ENCODE measurements around the gene IYD.
"Not testable (repeated sequence)": the region's sequence is repeated elsewhere in the genome, so short reads cannot be mapped to it uniquely, and the experiment has no call there.

Gene IYD

DNA sequence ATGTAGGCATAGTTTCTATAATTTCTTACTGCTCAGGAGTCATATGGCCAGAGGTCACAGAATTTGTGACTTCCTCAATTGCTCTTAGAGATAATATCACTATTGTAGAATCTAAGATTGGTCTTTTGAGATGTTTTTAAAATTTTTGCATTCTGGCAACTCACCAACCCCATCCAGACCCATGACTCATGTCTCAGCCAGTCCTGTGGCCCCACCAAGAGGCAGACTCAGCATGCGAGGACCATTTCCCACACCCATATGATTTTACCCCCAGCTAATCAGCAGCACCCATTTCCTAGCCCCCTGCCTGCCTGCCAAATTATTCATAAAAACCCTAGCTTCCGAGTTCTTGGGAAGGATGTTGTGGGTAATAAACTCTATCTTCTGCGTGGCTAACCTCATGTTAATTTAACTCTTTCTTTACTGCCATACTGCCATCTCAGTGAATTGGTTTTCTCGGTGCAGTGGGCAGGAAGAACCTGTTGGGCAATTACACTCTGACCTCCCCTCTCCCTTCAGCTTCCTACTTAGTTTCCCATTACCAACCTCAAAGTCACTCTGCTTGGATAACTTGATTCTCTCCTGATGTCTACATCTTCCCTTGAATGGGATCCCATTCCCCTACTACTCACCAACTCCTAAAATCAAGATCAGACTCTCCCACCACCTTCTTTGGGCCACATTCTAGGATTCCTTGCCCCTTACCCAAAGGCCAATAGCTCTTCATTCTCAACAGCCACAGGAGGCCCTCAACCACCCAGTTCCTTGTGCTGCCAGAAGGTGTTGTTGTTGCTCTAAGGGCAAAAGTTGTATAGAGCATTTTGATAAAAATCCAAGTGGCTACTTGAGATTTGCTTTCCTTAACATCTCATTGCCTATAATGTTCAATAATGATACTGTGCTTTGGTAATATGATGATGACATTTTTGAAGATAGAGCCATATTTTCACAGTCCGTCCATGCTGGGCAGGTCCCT is 16.2 kb upstream of the IYD start:
- peak; percentile 6 for DNase-seq (ENCODE audit: low read depth, low spot score)

DNA sequence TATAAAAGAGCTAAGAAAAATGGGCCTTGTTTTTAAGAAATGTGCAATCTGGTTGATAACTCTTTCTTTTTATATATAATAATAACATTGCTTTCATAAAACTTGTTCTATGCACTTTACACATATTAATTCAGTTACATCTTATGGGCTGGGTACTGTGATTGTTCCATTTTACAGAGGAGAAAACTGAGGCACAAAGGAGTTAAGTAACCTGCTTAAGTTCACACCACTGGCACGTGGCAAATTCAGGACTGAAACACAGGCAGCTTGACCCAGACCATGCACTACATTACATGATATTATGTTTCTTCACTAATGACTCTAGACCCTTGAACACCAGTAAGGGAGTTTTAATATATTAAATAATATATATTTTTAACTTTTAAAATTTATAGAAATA is 15.4 kb upstream of the IYD start:
- DNase-seq (ENCODE audit: low read depth, low spot score): no peak

DNA sequence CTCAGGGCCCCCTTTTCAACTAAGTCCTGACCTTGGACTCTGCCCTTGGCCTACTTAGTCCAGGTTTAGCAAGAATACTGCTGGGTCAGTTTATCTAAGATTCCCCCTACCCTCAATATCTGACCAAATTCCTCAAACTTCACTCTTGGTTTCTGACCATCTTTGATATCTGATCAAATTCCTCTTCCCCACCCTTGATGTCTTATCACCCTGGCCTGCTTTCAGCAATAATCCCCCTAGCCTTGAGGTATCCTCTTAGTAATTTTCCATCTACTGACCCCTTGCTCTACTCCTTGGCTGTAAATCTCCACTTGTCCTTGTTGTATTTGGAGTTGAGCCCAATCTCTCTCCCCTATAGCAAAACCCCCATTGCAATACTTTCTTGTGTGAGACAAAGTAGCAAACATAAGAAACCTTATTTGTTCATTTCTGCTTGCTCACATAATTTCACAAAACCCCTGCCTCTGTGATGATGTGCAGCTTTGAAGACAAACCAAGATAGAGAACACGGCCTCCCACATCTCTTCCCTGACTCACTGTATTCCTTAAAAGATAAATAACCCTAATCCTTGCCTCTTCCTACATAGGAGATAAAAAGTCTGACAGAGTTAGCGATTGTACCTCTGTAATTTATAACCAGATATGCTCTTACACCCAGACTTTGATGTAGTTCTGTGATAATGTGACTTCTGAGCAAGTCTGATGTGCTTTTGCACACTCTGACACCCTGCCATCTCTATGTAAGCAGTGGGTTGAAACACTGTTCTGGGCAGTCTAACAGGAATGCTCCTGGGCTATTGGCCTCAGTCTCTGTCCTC is 13.8 kb upstream of the IYD start:
- no peak for DNase-seq (ENCODE audit: low read depth, low spot score)

DNA sequence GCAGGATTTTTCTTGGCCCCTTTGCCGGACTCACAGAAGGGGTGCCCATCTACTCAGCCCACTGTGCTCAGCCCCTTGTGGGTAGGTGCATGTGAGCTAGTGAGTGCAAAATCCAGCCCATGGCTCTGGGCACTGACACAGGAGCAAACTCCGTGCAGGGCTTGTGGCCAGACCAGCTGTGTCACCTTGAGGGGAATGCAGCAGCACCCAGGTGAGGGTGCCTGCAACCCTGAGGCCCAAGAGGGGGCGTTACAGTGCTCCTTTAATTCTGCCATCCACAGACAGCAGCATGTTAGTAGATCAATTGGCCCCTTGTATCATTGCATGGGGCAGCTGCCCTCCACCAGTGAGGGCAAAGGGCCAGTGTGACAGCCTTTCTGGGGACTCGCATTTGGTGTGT is 12.9 kb upstream of the IYD start:
- DNase-seq (ENCODE audit: low read depth, low spot score): no peak

DNA sequence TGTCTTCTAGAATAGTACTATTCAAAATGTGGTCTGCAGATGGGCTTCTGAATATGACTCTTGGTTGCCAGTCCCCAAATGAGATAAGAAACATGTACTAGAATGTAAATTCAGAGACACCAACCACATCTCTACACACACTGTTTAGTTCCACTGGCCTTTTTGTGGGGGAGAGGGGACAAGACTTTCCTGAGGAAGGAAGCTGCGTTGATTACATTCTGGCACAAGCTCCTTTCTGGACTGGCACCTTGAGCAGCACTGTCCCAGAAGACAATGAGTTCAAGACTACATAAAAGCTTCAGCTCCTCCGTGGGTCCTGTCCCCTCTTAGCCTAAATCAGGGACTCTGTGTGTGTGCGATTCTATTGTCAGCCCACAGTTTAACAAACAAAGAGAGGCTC is 6.9 kb upstream of the IYD start:
- DNase-seq (ENCODE audit: low read depth, low spot score): no peak

DNA sequence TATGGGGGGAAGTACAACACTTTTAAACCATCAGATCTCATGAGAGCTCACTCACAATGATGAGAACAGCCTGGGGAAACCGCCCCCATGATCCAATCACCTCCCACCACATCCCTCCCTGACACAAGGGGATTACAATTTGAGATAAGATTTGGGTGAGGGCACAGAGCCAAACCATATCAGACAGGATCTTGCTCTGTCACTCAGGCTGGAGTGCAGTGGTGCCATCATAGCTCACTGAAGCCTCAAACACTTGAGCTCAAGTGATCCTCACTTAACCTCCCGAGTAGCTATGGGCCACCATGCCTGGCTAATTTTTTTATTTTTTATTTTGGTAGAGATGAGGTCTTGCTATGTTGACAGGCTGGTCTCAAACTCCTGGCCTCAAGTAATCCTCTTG is 5.1 kb upstream of the IYD start:
- DNase-seq (ENCODE audit: low read depth, low spot score): no peak

DNA sequence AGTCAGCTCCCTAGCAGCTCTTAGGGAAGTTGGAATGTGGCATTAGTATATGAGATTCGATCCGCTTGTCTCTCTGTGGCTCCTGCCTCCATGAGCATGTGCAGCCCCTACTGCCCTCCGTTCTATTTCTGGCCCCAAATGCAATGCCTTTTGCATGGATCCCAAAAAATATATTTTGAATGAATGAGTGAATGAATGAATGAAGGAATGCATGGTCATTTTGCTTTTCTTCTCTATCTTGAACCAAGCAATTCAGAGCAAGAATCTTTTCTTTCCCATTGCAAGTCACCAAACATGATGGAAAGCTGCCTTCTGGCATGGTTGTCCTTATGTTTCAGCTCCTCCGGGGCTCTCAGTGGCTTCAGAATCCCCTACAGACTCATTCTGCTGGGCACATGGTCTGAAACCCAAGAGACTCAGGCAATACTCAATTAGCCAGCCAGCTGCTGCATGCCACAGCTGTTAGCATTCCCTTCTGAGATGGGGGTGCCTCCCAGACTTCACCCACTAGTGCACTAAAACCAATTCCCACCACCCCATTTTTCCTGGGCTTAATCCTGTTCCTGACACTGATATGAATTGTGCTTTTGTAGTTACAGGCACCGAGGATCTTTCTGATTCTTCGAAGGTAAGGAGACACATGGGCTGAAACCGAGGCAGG is 2.6 kb upstream of the IYD start:
- no peak for DNase-seq (ENCODE audit: low read depth, low spot score)

DNA sequence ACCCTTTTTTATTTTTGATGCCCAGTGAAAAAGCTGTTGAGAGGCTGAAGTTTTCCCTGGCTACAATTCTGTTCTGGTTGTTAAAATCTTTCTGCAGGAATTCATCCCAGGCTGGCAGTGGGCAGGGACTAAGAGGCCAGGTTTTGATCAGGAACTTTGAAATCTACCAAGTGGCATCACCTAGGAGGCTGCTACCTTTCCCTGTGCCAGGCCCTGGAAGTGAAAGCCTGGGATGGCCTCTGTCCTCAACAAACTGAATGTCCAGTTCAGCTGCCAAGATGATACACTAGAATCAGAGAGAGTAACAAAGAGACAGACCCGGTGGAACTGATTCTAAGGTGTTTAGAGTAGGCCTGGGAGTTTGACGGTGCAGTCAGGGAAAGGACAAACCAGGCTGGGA is 596 bp downstream of the IYD start:
- DNase-seq (ENCODE audit: low read depth, low spot score): no peak

DNA sequence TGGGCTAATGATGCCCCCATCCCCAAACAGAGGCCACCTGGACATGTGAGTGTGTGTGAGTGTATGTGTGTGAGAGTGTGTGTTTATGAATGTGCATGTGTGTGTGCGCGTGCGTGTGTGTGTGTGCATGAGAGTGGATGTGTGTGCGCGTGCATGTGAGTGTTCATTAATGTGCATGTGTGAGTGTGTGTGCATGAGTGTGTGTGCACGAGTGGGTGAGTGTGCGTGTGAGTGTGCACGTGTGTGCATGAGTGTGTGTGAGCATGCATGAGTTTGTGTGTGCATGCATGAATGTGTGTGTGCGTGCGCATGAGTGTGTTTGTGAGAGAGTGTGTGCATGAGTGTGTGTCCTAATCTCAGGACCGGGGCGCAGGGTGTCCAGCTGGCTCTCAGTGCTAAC is 1.3 kb downstream of the IYD start:
- no peak for DNase-seq (ENCODE audit: low read depth, low spot score)

DNA sequence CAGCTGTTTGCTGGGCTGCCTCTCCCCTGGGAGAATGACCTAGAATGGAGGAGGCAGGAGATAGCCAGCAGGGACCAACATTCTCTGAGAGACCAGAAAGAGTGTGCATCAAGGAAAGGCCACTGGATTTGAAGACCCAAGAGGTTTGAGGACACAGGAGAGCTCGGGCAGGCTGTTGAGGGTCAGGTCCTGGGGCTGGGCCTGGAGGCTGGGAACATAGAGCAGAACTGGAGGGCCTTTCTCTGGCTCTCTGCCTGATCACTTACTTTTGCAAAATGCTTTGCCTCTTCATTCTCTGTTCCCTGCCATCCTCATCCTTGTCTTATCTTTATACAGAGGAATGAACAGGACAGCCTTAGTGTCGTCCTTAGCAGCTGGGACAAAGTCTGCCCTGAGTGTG is 2.5 kb downstream of the IYD start:
- no peak for DNase-seq (ENCODE audit: low read depth, low spot score)

DNA sequence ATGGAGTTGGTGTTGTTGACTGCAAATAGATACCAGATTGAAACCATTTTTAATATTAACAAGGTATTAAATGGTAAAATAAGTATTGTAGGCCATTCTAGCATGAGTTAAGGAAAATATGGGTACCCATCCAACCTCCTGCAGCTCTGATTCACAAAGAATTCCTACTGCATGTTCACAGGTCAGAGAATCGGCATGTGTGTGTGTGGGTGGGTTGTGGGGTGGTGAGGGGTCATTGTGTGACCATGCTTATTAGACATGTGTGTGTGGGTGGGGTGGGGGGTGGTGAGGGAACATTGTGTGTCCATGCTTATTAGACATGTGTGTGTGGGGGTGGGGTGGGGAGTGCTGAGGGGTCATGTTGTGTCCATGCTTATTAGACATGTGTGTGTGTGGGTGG is 3.2 kb downstream of the IYD start:
- DNase-seq (ENCODE audit: low read depth, low spot score): no peak

DNA sequence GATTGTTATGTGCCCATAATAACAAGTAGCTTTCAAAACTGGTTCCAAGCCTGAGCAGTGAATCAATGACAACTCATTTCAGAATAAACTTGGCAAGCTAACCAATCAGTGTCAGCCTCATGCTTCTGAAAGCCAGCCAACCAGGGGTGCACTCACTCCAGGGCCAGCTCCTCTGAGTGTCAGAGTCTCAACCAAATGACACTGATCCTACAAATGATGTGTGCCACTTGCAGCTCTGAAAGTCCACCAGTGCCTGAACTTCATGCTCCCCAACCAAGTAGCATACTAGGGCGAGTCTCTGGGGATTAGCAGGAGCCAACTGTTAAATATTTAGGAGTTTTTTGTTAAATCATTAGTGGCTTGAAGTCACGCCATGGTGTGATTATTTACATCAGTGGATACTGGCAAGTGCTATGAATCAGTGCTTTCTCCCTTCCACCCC is 4.5 kb downstream of the IYD start:
- DNase-seq (ENCODE audit: low read depth, low spot score): no peak

DNA sequence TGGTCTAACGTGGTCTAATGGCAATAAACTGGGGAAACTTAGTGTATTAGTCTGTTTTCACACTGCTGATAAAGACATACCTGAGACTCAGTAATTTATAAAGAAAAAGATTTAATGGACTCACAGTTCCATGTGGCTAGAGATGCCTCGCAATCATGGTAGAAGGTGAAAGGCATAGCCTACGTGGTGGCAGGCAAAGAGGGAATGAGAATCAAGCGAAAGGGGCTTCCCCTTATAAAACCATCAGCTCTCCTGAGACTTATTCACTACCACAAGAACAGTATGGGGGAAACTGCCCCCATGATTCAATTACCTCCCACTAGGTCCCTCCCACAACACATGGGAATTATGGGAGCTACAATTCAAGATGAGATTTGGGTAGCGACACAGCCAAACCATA is 5.5 kb downstream of the IYD start:
- not testable (repeated sequence) for DNase-seq (ENCODE audit: low read depth, low spot score)

DNA sequence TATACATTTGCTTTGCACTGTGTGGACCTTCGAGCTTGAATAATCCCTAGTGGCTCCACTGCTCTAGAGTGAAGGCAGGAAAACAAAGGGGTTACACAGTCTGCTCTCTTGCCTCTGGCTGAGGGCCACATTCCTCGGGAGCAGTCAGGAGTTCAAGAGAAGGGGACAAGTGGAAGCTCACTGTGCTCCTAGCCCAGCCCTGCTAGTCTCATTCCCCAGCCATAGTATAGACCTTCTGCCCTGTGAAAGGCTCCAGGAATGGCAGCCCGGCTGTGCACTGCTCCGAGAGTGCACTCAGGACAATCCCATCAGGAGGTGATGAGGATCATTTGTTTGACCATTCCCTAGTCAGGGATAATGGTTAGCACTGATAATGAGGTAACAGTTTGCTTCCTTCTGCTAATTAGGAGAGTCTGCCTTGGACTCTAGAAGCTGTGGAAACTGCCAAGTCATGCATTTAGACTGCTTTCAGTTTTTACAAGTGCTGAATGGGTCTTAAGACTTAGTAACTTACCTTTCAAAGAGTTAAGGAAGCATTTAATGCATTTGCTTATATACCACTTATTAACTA is 8.5 kb downstream of the IYD start:
- no peak for DNase-seq (ENCODE audit: low read depth, low spot score)

DNA sequence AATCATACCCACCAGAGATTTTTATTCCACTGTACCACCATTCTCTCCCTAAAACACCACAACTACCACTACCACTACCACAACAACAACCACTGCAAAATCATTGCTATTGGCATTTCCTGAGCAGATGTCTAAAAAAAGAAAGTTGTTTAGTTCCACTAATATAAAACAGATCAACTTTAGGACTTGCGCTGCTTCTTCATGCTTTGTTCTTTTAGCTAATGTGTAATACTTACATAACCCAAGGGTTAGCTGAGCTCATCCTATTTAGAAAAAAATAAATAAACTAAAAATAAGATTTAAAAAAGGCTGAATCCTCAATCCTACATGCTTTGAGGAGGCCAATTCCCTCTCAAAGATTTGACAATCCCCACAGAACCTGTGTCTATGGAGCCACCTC is 11.4 kb downstream of the IYD start:
- DNase-seq (ENCODE audit: low read depth, low spot score): peak; percentile 13

DNA sequence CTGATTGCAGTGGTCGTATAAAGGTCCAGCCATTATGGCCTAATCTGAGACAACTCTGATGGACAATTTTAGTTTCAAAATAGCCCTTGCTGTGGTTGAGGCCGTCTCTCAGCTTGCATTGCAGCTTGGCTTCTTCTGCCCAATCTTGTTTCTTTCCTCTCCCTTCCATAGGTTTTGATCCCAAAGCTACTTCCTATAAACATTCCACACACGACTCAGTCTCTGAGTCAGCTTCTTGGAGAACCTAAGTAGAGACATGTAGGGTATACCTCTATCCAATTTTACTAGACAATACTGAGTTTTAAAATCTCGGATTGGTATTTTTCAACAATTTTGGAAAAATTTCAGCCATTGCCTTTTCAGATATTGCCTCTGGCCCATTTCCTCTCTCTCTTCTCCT is 13.4 kb downstream of the IYD start:
- no peak for DNase-seq (ENCODE audit: low read depth, low spot score)

DNA sequence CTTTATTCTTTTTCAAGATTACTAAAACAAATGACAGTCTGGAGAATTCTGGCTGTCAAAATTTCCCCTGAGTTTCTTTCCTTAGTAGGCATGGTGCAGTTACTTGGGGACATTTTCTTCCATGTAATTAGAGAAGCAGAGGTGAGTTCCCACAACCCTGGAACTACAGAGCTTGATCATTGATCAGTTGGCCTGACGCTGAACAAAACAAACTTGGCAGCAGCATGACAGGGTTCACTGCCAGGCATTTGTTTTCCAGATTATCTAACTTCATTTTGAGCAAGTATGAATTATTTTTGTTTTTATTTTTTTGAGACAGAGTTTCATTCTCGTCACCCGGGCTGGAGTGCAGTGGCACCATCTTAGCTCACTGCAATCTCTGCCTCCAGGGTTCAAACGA is 22.6 kb downstream of the IYD start:
- no peak for DNase-seq (ENCODE audit: low read depth, low spot score)

DNA sequence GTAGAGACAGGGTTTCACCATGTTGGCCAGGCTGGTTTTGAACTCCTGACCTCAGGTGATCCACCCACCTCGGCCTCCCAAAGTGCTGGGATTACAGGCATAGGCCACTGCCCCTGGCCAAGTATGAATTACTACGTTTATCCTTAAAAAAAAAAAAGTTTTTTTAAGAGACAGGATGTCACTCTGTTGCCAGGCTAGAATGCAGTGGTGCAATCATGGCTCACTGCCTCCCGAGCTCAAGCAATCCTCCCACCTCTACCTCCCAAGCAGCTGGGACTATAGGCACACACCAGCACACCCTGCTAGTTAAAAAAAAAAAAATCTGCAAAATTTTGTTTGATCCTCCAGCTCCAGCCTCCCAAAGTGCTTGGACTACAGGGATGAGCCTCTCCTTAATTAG is 23.1 kb downstream of the IYD start:
- no peak for DNase-seq (ENCODE audit: low read depth, low spot score)

DNA sequence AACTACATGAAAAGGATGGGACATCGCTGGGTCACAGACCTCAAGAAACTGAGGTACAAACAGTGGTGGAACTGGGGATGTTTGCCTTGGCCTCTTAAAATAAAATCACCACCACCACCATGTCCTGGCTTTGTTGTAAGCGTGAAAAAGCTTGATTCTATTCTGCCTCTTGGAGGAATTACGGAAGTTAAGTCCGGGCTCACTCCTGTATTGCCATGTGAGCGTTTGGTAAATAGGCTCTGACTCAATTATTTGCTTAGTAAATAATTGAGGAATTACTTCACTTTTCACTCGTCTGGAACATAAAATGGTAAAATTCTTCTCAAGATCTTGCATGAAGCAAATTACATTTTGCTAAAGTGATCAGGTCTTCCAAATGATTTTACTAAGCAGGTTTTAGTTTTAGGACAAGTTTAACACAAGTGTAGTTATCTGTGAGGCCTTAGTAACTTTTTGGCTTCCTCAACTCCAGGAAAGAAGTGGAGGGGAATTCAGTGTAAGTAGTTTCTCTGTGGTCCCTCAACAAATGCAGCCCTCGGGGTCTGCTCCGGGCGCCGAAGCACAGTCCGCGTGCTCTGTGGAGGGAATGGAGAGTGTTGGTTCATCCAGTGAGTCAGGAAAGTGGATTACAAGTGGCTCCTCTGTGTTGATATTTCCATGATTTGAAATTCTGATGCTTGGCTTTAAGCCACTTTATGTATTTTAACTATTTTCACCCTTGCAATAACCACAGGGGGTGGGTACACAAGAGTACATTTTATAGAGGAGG is 23.8 kb downstream of the IYD start:
- no peak for DNase-seq (ENCODE audit: low read depth, low spot score)

DNA sequence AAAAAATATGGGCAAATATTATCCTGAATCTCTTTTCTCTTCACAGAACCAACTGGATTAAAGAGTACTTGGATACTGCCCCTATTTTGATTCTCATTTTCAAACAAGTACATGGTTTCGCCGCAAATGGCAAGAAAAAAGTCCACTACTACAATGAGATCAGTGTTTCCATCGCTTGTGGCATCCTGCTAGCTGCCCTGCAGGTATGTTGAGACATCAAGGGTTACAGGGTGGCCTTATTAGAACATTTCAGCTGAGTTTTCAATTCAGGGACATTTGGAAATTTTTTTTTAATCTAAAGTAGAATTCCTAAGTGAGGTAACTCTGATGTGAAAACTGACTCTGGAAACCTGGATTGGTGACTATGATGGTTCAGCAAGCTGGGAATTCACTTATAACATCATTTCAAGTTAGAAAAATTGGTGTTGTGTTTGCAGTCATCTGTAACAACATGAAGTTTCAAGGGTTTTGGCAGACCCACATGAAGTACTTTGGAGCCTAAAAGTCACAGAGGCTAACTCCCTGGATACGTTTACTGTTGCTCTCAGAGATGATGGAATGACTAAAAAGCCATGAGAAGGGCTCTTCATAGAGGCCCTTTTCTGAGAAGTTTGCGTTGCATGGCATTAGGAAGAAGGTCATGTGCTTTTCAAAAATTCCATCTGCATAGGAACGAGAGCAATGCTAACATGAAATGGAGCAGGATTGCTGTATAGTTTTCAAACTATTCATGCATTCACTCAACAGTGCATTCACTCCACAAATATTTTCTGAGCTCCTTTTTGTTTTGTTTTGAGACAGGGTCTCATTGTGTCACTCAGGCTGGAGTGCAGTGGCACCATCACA is 25.5 kb downstream of the IYD start:
- no peak for DNase-seq (ENCODE audit: low read depth, low spot score)
